HL-60 (cell line): ENCODE data around the gene CCDC88B.
A peak's percentile ranks its signal among the peaks of the same experiment; 100 is the strongest.

Source experiments
- GABPA ChIP-seq: IDR thresholded peaks from 2 replicates; pipeline ENCODE4 v1.6.1; 2012; ENCODE audit warnings: low read depth
- POLR2AphosphoS5 ChIP-seq: IDR thresholded peaks from 2 replicates; pipeline ENCODE4 v1.6.1; 2012; ENCODE audit warnings: low read depth
- REST ChIP-seq: IDR thresholded peaks from 2 replicates; pipeline ENCODE4 v1.6.1; 2012; ENCODE audit warnings: low read depth; ENCODE audit not compliant: insufficient replicate concordance
- SPI1 ChIP-seq: IDR thresholded peaks from 2 replicates; pipeline ENCODE4 v1.6.1; 2012; ENCODE audit warnings: low read depth, mild to moderate bottlenecking, borderline replicate concordance
- TF ChIP-seq, protein P1 (sequence below): IDR thresholded peaks from one replicate; pipeline ENCODE4 v1.5.1; 2011; ENCODE audit warnings: low read length, control low read depth, inconsistent platforms; ENCODE audit not compliant: insufficient read depth

GRCh38 chr11:64367931-64368672 is 28.1 kb downstream of the CCDC88B start:
- TF ChIP-seq, protein P1, sequence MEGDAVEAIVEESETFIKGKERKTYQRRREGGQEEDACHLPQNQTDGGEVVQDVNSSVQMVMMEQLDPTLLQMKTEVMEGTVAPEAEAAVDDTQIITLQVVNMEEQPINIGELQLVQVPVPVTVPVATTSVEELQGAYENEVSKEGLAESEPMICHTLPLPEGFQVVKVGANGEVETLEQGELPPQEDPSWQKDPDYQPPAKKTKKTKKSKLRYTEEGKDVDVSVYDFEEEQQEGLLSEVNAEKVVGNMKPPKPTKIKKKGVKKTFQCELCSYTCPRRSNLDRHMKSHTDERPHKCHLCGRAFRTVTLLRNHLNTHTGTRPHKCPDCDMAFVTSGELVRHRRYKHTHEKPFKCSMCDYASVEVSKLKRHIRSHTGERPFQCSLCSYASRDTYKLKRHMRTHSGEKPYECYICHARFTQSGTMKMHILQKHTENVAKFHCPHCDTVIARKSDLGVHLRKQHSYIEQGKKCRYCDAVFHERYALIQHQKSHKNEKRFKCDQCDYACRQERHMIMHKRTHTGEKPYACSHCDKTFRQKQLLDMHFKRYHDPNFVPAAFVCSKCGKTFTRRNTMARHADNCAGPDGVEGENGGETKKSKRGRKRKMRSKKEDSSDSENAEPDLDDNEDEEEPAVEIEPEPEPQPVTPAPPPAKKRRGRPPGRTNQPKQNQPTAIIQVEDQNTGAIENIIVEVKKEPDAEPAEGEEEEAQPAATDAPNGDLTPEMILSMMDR: no peak
- TF ChIP-seq GABPA (no peak), POLR2AphosphoS5 (0 out of 2 replicates have a peak, but pooled peaks have one; percentile 27), REST (no peak), SPI1 (no peak)
